CD8-positive, alpha-beta memory T cell (primary cell): ENCODE measurements around the gene MBOAT7. TPM values are rescaled to one million over a fixed set of nuclear protein-coding genes. Genes with fewer than 3 reads are reported as not detected.

Source experiments
- CTCF ChIA-PET: fragments of 350-600 bp; sonication (Branson Sonifier 250); formaldehyde crosslinking; loops from one replicate; lab custom pipeline; 2021; ENCODE audit warnings: antibody characterized with exemption; lab: Charles Lee
- POLR2A ChIA-PET: fragments of 350-600 bp; sonication (Branson Sonifier 250); formaldehyde crosslinking; loops from one replicate; lab custom pipeline; 2021; ENCODE audit warnings: antibody characterized with exemption; lab: Charles Lee
- DNase-seq, 5 donors: peaks; one replicate each; pipeline versions ENCODE4 v3.0.0 to v3.0.0-alpha.2; 2020 to 2022; ENCODE audit warnings: mixed read lengths in 1 of 5
- H3K27ac ChIP-seq: one replicate; pipeline ENCODE4 v1.7.0; 2013; ENCODE audit warnings: low read depth, mild to moderate bottlenecking, low read length, moderate library complexity
- H3K27me3 ChIP-seq: 2 replicates; pipeline ENCODE4 v1.7.0; 2013; ENCODE audit warnings: low read length, mild to moderate bottlenecking; ENCODE audit not compliant: insufficient read depth, poor library complexity, severe bottlenecking
- H3K36me3 ChIP-seq: 2 replicates; pipeline ENCODE4 v1.7.0; 2013; ENCODE audit warnings: mild to moderate bottlenecking, low read length, moderate library complexity; ENCODE audit not compliant: insufficient read depth
- H3K4me1 ChIP-seq: 2 replicates; pipeline ENCODE4 v1.7.0; 2013; ENCODE audit warnings: mild to moderate bottlenecking, low read length, moderate library complexity; ENCODE audit not compliant: insufficient read depth
- H3K4me3 ChIP-seq: 2 replicates; pipeline ENCODE4 v1.7.0; 2013; ENCODE audit warnings: mild to moderate bottlenecking, low read length
- H3K9me3 ChIP-seq: 2 replicates; pipeline ENCODE4 v1.7.0; 2013; ENCODE audit warnings: mild to moderate bottlenecking, low read length
- H3K27ac Mint-ChIP-seq, 8 donors: one replicate each; pipeline ENCODE4 v1.8.0; 2020 to 2021; ENCODE audit warnings: mixed read lengths in 8 of 8, mild to moderate bottlenecking in 6 of 8, inconsistent platforms in 3 of 8, moderate library complexity in 3 of 8
- H3K27me3 Mint-ChIP-seq, 2 donors: one replicate each; pipeline ENCODE4 v1.8.0; 2020 to 2021; ENCODE audit warnings: mixed read lengths in 2 of 2, mild to moderate bottlenecking in 1 of 2, moderate library complexity in 1 of 2
- H3K36me3 Mint-ChIP-seq, 3 donors: one replicate each; pipeline ENCODE4 v1.8.0; 2020 to 2021; ENCODE audit warnings: mixed read lengths in 3 of 3, inconsistent platforms in 1 of 3, mild to moderate bottlenecking in 1 of 3
- H3K4me1 Mint-ChIP-seq, 3 donors: one replicate each; pipeline ENCODE4 v1.8.0; 2020 to 2021; ENCODE audit warnings: mixed read lengths in 3 of 3, inconsistent platforms in 1 of 3, mild to moderate bottlenecking in 1 of 3
- H3K4me3 Mint-ChIP-seq, 7 donors: one replicate each; pipeline ENCODE4 v1.8.0; 2020 to 2021; ENCODE audit warnings: mixed read lengths in 7 of 7, mild to moderate bottlenecking in 6 of 7, moderate library complexity in 4 of 7, inconsistent platforms in 2 of 7
- H3K9me3 Mint-ChIP-seq, 5 donors: one replicate each; pipeline ENCODE4 v1.8.0; 2020 to 2022; ENCODE audit warnings: mixed read lengths in 5 of 5, mild to moderate bottlenecking in 3 of 5, moderate library complexity in 2 of 5, inconsistent platforms in 1 of 5
- polyA plus RNA-seq: library from polyadenylated mRNA; unstranded; fragments of 300-500 nt; fragmentation: Illumina TruSeq; gene quantifications from one replicate; pipeline ENCODE4 v1.2.3, GENCODE V29; 2021
- total RNA-seq, 2 experiments: library from RNA; stranded (reverse); gene quantifications; one replicate each; pipeline ENCODE4 v1.2.3, GENCODE V29; 2021

Gene MBOAT7
- total and polyA plus RNA-seq, 3 experiments from 2014 or later = 21.9 to 114 (median 98.7) TPM

GRCh38 chr19:54191811-54192453, 2.6 kb upstream of the MBOAT7 start:
- ChIA-PET CTCF (interaction anchor here (1.1 to 1.4 kb wide), 4 partner anchors 15 to 55 kb away, joined by 3 to 4 read pairs (median 4); no protein-coding TSS in a partner anchor), POLR2A (interaction anchor here (1.3 to 4.2 kb wide), 4 partner anchors 8 to 55 kb away, joined by 3 to 68 read pairs (median 54); partner anchors contain the start of genes CNOT3, LENG1 and RPS9)
- Histone ChIP-seq H3K27me3 (no peaks in the 10 kb centered on the region), H3K9me3 (no peaks in the 10 kb centered on the region), H3K36me3 (peaks cover 6% of the 10 kb centered on the region), H3K4me3 (peak overlapping the region; percentile 78), H3K4me1 (peaks cover 22% of the 10 kb centered on the region), H3K27ac (peak overlapping the region; percentile 100)
- Mint-ChIP-seq H3K9me3 (no peaks in the 10 kb centered on the region), H3K36me3 (peaks cover 0 to 53% (median 12%) of the 10 kb centered on the region in 3 donors), H3K4me3 (peak overlapping the region; percentile 82 to 99 (median 92)), H3K4me1 (peaks cover 37 to 54% (median 47%) of the 10 kb centered on the region in 3 donors), H3K27me3 (peaks cover 0 to 7% of the 10 kb centered on the region in 2 donors), H3K27ac (peak overlapping the region; percentile 75 to 97 (median 89))
- no peak for DNase-seq

GRCh38 chr19:54191011-54191810, 1.8 kb upstream of the MBOAT7 start, which contains the start of gene TSEN34:
Gene TSEN34, plus strand, starts transcription at chr19:54191308. Its CDS starts 57 bp downstream, at chr19:54191365.
- Histone ChIP-seq H3K4me1 (peaks cover 22% of the 10 kb centered on the region), H3K27me3 (no peaks in the 10 kb centered on the region), H3K9me3 (no peaks in the 10 kb centered on the region), H3K36me3 (peaks cover 6% of the 10 kb centered on the region), H3K27ac (peak within 1 kb of the TSS; percentile 100), H3K4me3 (peak within 1 kb of the TSS; percentile 85)
- DNase-seq = peak in 4 of 5 donors; percentile 84 to 97 (median 92)
- peak within 1 kb of the TSS; percentile 88 to 99 (median 92) for H3K4me3 Mint-ChIP-seq
- H3K9me3 Mint-ChIP-seq = no peaks in the 10 kb centered on the region
- peaks cover 0 to 56% (median 12%) of the 10 kb centered on the region in 3 donors for H3K36me3 Mint-ChIP-seq
- CTCF ChIA-PET = interaction anchor here (1.1 to 1.4 kb wide), 5 partner anchors 10 to 54 kb away, joined by 3 to 4 read pairs (median 3); no protein-coding TSS in a partner anchor
- H3K27ac Mint-ChIP-seq = peak within 1 kb of the TSS; percentile 97 to 100 (median 100)
- peaks cover 0 to 7% of the 10 kb centered on the region in 2 donors for H3K27me3 Mint-ChIP-seq
- POLR2A ChIA-PET = interaction anchor here (0.7 to 4.2 kb wide), 6 partner anchors 9 to 258 kb away, joined by 3 to 68 read pairs (median 26); partner anchors contain the start of genes CNOT3, LENG1, LENG8 and RPS9
- H3K4me1 Mint-ChIP-seq = peaks cover 37 to 54% (median 47%) of the 10 kb centered on the region in 3 donors

- CTCF ChIA-PET = interaction anchor here (1.1 to 1.4 kb wide), 3 partner anchors 11 to 54 kb away, joined by 3 to 4 read pairs (median 3); no protein-coding TSS in a partner anchor
- Mint-ChIP-seq H3K27me3 (peaks cover 0 to 7% of the 10 kb centered on the region in 2 donors), H3K27ac (peak overlapping the region; percentile 97 to 100 (median 100)), H3K9me3 (no peaks in the 10 kb centered on the region), H3K36me3 (peaks cover 0 to 56% (median 11%) of the 10 kb centered on the region in 3 donors), H3K4me3 (peak overlapping the region; percentile 88 to 99 (median 92)), H3K4me1 (peaks cover 37 to 54% (median 45%) of the 10 kb centered on the region in 3 donors)
- peak; percentile 100 for DNase-seq
- peak overlapping the region; percentile 100 for H3K27ac ChIP-seq
- H3K9me3 ChIP-seq = no peaks in the 10 kb centered on the region
- peaks cover 22% of the 10 kb centered on the region for H3K4me1 ChIP-seq
- H3K4me3 ChIP-seq = peak overlapping the region; percentile 85
- POLR2A ChIA-PET = interaction anchor here (0.7 to 4.2 kb wide), 6 partner anchors 10 to 258 kb away, joined by 3 to 68 read pairs (median 28); partner anchors contain the start of genes CNOT3, LENG1, LENG8 and RPS9
- peaks cover 6% of the 10 kb centered on the region for H3K36me3 ChIP-seq
- H3K27me3 ChIP-seq = no peaks in the 10 kb centered on the region
These were observed 1.2 kb upstream of the MBOAT7 start for GRCh38 chr19:54190503-54191010.

- Mint-ChIP-seq H3K27me3 (peaks cover 0 to 6% of the 10 kb centered on the region in 2 donors), H3K4me1 (peaks cover 38 to 51% (median 41%) of the 10 kb centered on the region in 3 donors), H3K27ac (peak overlapping the region; percentile 97 to 100 (median 100)), H3K9me3 (no peaks in the 10 kb centered on the region), H3K36me3 (peaks cover 0 to 54% (median 8%) of the 10 kb centered on the region in 3 donors), H3K4me3 (peak overlapping the region; percentile 88 to 99 (median 92))
- Histone ChIP-seq H3K4me1 (peaks cover 22% of the 10 kb centered on the region), H3K36me3 (peaks cover 6% of the 10 kb centered on the region), H3K27ac (peak overlapping the region; percentile 100), H3K4me3 (peak overlapping the region; percentile 85), H3K27me3 (no peaks in the 10 kb centered on the region), H3K9me3 (no peaks in the 10 kb centered on the region)
- peak; percentile 100 for DNase-seq
- ChIA-PET CTCF (interaction anchor here (1.0 to 2.9 kb wide), 15 partner anchors 8 to 201 kb away, joined by 3 to 17 read pairs (median 6); partner anchors contain the start of genes CNOT3, LENG1, RPS9 and TMC4), POLR2A (interaction anchor here (0.6 to 4.2 kb wide), 17 partner anchors 10 to 1464 kb away, joined by 3 to 68 read pairs (median 5); partner anchors contain the start of genes CNOT3, LENG1, LENG8 and MYADM)
These were observed 539 bp upstream of the MBOAT7 start for GRCh38 chr19:54189735-54190502.

GRCh38 chr19:54188215-54188871, 1.0 kb downstream of the MBOAT7 start:
- peaks cover 3% of the 10 kb centered on the region for H3K36me3 ChIP-seq
- Mint-ChIP-seq H3K36me3 (peaks cover 0 to 44% (median 6%) of the 10 kb centered on the region in 3 donors), H3K27ac (peak overlapping the region; percentile 68 to 98 (median 90)), H3K4me3 (peak overlapping the region; percentile 83 to 92 (median 84)), H3K27me3 (peaks cover 0 to 6% of the 10 kb centered on the region in 2 donors), H3K4me1 (peaks cover 36 to 49% (median 39%) of the 10 kb centered on the region in 3 donors), H3K9me3 (no peaks in the 10 kb centered on the region)
- no peaks in the 10 kb centered on the region for H3K9me3 ChIP-seq
- CTCF ChIA-PET = interaction anchor here (1.4 to 2.9 kb wide), 8 partner anchors 10 to 51 kb away, joined by 5 to 17 read pairs (median 8); partner anchors contain the start of genes CNOT3 and LENG1
- H3K27me3 ChIP-seq = no peaks in the 10 kb centered on the region
- peak in 3 of 5 donors; percentile 16 to 70 (median 58) for DNase-seq
- peaks cover 22% of the 10 kb centered on the region for H3K4me1 ChIP-seq
- H3K27ac ChIP-seq = peak overlapping the region; percentile 100
- peak overlapping the region; percentile 63 for H3K4me3 ChIP-seq
- POLR2A ChIA-PET = interaction anchor here (1.3 to 4.2 kb wide), 4 partner anchors 12 to 51 kb away, joined by 4 to 68 read pairs (median 54); partner anchors contain the start of genes CNOT3, LENG1 and RPS9

GRCh38 chr19:54186934-54187381, 2.4 kb downstream of the MBOAT7 start:
- Histone ChIP-seq H3K9me3 (no peaks in the 10 kb centered on the region), H3K4me1 (peaks cover 15% of the 10 kb centered on the region), H3K27ac (no peak overlapping the region), H3K36me3 (no peaks in the 10 kb centered on the region), H3K27me3 (no peaks in the 10 kb centered on the region), H3K4me3 (no peak overlapping the region)
- H3K36me3 Mint-ChIP-seq = peaks cover 0 to 34% (median 2%) of the 10 kb centered on the region in 3 donors
- no peaks in the 10 kb centered on the region for H3K9me3 Mint-ChIP-seq
- H3K27me3 Mint-ChIP-seq = peaks cover 0 to 6% of the 10 kb centered on the region in 2 donors
- H3K27ac Mint-ChIP-seq = peak overlapping the region in 6 of 8 donors; percentile 63 to 97 (median 86)
- CTCF ChIA-PET = no interaction called here
- H3K4me3 Mint-ChIP-seq = peak overlapping the region; percentile 63 to 89 (median 83)
- POLR2A ChIA-PET = no interaction called here
- DNase-seq = no peak
- H3K4me1 Mint-ChIP-seq = peaks cover 23 to 35% (median 27%) of the 10 kb centered on the region in 3 donors
